Stimulated activated CD8-positive, alpha-beta memory T cell treated with anti-CD3 and anti-CD28 coated beads, Interleukin-4, amount 100 ng/mL, for 4 hours (primary cell): ENCODE results near the gene MICALL1.
"Not testable (repeated sequence)": the region's sequence is repeated elsewhere in the genome, so short reads cannot be mapped to it uniquely, and the experiment has no call there.

Source experiments
- DNase-seq, 2 donors: peaks; one replicate each; pipeline ENCODE4 v3.0.0-alpha.2; 2020; ENCODE audit warnings: low read depth in 2 of 2, low spot score in 1 of 2

MICALL1 gene

GRCh38 chr22:37957232-37957631 lies 51.1 kb downstream of the MICALL1 start:
- DNase-seq = no peak

DNA sequence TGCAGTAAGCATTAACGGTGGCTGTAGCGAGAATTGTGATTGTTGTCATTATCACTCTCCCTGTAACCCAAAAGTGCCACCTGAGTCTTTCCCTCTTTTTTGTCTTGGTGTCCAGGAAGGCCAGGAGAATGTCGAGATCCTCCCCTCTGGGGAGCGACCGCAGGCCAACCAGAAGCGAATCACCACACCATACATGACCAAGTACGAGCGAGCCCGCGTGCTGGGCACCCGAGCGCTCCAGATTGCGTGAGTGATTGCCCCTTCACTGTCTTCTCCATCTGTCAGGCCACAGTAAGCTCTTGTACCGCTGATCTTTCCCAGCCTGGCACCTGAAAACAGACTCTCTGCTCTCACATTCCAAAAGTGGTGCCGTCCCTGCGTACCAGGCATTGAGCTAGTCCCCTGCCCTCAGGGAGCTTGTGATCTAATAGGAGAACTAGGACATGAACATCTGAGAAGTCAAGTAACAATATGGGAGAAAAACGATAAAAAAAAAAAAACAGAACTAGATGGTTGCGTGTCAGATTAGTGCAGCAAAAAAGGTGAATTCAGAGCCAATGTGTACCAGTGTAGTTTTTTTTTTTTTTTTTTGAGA lies 53.2 kb downstream of the MICALL1 start:
- DNase-seq = no peak

- no peak for DNase-seq
Measured at GRCh38 chr22:37961062-37961461, 55.0 kb downstream of the MICALL1 start.

DNA sequence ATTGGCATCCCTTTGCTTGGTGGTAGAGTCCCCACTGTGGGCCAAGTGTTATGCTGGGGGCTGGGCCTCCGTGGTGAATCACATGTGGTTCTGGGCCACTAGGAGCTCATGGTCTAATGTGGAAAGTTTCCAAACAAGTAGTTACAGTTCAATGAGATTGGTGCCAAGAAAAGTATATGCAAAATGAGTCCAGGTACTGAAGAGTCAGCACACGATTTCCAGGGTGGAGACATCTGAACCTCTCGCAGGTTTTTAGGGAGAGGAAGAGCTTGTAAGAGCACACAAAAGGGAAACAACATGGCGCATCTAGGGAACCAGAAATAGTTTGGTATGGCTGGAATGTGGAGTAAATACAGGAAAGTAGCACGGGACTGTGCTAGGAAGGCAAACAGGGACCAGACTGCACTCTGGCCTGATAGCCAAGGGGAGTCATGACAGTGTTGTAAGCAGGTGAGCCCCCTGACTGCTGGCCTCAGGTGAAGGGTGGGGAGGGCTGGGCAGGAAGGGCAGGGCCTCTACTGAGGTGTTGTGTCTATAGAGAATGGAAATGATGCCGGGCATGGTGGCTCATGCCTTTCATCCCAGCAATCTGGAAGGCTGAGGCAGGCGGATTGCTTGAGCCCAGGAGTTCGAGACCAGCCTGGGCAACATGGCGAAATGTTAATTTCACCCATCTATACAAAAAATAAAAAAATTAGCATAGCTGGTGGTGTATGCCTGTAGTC lies 60.0 kb downstream of the MICALL1 start:
- no peak for DNase-seq

DNA sequence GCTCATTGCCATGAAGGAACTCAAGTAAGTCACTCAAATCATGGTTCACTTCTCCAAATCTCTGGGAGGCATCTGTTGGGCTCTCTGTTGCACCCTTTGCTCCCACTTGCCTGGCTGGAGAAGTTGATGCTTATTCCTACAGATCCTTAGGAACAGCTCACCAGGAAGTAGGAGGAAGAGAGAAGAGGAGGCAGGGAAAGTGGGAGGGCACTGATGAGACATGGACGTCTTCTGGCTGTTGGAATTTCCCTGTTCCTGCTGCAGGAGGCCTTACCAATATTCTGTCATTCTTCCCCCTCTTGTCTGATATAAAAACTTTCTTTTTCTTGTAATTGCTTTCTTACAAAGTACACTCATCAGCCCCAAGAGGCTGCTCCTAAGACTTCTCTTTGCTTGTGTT lies 61.0 kb downstream of the MICALL1 start:
- DNase-seq = no peak

DNA sequence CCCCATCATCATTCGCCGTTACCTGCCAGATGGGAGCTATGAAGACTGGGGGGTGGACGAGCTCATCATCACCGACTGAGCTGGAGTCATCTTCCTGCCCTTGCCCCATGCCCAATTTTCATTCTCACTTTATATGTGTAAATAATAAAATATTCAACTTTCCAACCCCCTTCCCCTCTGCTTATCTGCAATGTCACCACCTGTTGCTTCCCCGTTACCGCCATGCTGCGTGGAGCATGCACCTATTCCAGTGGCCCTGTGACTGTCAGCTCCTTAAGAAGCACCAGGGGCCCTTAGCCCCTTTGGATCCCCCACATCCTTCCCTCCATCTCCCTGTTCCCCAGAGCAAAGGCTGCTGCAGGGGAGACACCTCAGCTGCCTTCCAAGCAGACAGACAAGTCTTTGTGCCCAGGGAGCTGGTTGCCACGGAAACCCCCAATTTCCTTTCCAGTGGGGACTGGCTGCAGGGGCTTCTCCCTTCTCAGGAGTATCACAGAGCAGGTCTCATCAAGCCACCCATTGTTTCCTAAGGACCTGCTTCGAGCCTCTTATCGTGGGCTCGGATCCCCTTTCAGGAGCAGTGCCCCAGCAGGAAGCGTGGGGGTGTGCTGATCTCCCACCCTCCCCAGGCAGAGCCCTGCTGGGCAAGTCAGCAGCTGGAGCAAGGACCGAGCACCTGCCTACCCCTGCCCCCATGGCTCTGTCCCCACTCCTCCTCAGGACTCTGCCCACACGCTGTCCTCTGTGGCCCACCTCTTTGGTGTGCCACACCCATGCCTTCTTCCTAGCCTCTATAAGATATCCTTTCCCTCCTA lies 61.7 kb downstream of the MICALL1 start:
- DNase-seq = no peak

DNA sequence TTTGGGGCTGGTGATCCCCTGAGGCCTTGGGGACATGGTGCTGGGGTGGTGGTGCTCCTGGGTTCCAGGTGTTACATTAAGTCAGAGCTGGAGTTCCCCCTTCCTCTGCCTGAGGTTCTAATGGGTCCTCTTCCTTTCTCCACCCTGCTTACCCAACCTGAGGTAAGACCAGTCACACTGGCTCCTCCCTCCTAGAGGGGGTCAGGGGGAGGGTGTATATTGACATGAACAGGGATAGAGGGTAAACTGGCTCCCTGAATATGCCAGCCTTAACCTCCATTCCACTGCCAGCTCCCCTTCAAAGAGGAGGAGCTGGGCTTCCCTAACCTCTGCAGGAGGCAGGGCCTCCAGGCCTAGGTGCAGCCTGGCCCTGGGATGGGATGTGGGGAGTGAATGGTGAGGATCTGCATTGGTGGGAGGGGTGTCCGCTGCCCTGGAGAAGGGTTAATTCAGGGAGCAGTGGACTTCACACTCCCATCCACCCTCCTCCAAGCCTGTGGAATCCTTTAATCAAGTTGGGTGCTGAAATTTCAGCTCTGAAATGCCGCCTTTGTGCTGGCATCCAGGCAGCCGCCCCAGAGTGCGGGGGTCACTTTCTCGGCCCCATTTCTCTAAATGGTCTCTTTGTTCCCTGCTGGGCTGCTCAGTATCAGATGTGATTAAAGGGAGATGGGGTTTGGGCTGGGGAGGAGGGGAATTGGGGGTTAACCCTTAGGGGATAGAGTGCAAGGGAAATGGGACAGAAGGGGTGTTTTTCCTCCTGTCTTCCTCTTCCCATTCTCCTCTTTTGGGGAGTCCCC lies 62.6 kb downstream of the MICALL1 start:
- no peak for DNase-seq

DNA sequence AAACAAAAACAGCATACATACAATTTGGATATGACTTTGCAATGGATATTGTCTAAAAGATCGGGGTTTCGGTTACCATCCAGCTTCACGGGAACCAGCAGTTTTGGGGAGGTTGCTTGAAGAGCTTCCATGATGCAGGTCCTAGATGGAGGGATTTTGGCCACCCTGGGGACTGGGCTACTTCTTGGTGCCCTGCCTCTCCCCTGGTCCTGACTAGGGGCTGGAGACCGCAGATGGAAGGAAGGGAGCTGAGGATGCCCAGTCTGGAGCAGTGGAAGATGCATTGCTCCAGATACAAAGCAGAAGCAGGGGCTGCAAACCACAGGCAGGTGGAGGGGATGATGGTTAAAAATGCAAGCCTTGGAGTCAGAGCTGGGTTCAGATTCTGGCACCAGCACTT lies 64.8 kb downstream of the MICALL1 start:
- no peak for DNase-seq

DNA sequence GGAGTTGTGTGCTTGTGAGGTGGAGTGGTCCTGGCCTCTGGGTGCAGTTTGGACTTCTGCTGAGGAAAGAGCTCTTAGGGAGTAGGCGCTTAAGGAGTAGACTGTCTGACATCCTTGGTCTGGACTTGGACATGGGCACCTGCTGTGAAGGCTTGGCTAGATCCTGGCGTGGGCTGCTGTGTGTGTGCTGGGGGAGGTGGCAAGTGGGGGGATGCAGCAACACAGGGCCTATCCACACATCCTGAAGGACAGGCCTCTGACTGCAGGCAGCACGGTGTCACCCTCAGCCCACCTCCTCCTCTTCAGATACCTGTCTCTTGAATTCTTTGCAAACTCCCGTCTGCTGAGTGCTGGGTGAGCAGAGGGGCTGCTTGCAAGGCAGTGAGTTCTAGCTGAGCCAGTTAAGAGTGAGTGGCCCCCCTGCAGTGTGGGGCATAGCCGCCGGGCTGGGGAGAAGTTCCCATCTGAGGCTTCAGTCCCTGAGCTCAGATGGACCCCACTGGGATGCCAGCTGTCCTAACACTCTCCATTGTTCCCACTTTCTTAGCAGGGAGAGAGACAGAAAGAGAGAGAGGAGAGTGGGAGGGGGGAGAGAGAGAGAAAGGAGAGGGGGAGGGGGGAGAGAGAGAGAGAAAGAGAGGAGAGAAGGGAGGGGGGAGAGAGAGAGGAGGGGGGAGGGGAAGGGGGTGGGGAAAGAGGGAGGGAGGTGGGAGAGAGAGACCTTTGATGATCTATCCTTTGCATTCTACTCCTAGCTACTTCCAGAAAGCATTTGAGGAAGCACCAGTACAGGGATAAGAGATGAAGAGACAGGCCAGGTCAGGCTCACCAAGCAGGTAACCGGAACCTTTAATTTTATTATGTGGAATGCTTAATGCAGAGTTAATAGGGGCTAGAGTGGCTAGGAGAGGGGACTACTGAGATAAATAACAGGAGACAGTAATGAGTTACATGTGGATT lies 65.7 kb downstream of the MICALL1 start:
- DNase-seq = no peak

GRCh38 chr22:37972527-37972926 lies 66.4 kb downstream of the MICALL1 start:
- DNase-seq = no peak

DNA sequence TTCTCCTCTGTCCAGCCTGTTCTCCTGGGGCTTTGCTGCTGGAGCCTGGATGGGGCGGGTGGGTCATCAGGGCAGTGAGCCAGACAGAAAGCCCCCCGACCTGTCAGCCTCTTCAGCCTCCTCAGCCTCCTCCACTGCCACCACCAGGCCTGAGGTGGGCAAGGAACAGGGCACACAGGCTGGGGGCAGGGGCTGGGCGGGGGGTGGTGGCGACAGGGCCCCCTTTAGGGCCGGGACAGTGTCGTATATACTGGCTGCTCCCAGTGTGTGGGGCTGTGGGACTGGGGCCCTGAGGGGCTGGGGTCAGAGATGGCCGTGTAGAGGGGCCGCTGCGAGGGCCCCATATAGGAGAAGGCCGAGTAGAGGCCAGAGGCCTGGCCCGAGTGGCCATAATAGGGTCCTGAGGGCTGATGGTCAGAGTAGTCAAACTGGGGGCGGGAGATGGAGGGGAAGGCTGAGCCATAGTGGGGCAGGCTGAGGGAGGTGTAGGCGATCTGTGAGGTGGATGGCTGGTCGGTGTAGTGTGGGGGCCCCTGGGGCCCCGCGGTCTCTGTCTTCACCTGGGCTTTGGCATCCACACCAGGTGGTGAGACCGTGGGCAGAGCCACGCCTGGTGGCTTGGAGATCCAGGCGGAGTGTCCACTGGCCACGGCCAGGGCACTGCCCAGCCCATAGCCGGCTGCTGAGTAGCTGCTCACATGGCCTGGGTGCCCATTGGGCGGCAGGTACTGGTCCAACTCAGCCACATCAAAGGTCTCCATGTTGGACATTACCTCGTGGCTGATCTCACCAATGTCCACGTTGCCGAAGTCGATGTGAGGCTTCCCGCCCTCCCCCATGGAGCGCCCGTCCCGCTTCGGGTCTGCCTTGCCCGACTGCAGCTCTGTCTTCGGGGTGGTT lies 67.4 kb downstream of the MICALL1 start:
- no peak for DNase-seq

DNA sequence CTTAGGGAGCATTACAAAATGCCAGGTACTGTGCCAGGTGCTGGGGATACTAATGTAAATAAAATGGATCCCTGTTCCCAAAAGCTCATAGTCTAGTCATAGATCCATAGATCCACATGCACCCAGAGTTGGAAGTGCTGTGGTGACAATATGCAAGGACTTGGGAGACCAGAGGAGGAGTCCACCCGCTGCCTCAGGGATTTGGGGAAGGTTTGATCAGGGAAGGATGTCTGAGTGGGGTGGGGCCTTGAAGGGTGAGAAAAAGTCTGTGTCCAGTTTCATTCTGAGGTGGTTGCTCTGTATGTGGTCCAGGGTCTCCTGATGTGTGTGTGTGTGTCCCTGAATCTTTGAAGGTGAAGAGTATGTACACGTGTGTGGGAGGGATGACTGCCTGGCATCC lies 69.1 kb downstream of the MICALL1 start:
- no peak for DNase-seq

DNA sequence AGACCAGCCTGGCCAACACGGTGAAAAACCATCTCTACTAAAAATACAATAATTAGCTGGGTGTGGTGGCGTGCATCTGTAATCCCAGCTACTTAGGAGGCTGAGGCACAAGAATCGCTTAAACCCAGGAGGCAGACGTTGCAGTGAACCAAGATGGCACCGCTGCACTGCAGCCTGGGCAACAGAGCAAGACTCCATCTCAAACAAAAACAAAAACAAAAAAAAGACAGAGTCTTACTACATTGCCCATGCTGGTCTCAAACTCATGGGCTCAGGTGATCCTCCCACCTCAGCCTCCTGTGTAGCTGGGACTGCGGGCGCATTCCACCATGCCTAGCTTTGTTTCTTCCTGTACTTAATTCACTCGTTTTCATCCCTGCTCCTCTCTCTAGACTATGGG lies 69.9 kb downstream of the MICALL1 start:
- DNase-seq = not testable (repeated sequence)

DNA sequence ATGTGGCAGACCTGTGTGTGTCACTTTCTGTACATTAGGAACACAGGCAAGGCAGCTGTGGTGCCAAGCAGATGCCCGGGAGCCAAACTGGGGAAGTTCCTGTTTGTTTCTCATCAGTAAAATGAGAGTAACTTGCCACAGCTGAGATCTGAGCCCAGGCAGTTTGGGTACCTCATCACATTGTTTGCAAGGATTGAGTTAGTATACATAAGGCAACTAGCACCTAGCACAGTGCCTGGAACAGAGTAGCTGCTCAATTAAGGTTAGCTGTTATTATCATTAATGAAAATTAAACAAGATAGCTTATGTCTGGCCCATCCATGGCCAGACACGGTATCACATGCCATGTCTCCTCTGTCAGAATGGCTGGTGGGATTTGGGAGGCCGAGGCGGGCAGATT lies 70.5 kb downstream of the MICALL1 start:
- DNase-seq = no peak

DNA sequence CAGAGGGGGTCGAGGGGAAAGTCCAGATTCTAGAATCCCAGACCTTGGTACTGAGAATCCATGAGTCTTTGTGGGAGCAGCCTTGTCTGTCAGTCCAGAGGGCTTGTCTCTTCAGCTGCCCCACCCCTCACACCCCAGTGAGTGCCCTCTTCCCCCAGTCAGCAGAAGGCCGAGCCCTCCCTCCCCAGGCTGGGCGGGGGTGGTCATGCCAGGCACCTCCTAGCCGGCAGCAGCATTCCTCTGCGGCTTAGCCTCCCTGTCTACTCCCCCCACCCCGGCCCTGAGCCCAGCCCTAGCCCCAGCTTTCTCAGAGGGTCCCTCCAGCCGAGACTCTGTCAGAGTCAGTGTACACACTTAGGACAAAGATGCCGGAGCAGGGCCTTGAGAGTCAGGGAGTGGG lies 73.7 kb downstream of the MICALL1 start:
- DNase-seq = no peak

- no peak for DNase-seq
Measured at GRCh38 chr22:37981282-37982011, 75.3 kb downstream of the MICALL1 start.

DNA sequence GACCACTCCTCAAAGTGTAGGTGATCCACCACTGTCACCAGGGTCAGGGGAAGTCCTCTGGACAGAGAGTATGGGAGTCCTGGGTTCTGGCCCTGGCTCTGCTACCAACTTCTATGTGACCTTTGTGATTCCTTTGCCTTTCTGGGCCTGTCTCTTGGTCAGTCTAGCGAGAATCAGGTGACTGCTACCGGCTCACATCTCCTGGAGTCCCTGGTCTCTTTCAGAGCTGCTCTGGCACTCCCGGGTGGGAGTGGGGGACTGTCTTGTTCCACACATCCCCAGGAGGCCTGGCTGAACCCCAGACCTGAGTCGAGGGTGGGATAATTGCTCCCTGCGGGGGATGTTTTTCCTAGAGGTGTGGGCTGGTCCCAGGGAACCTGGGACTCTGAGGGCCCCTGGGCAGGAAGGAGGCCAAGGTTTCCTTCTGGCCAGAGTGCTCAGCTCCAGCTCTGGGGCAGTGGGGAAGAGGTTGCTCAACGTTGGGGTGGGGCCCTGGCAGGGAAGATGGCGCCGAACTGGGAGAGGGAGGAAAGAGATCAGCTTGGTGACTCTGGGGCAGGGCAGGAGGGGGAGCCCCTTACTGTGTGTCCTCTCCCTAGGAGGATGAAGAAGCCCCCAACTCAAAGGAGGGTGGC lies 76.2 kb downstream of the MICALL1 start:
- no peak for DNase-seq
